ENCODE results near the gene ADAMTS10. TPM values are rescaled to one million over a fixed set of nuclear protein-coding genes. Genes with fewer than 3 reads are reported as not detected.

ADAMTS10 gene
- total RNA-seq, 1 experiment from 2014 or later, result 26.5 TPM

GRCh38 chr19:8596168-8596567, 14.3 kb downstream of the ADAMTS10 start:
- no peak overlapping the region for H3T11ph ChIP-seq (ENCODE audit: low read length)
- no peak overlapping the region for H2BK5ac ChIP-seq (ENCODE audit: insufficient read length, low read length)
- H3K27ac Mint-ChIP-seq, result no peak overlapping the region
- no peak overlapping the region for H2AK5ac ChIP-seq (ENCODE audit: insufficient read length, low read length)
- no peak for DNase-seq
- no peak overlapping the region for H3K9ac ChIP-seq (ENCODE audit: extremely low read depth, insufficient read length, low read length)
- peaks cover 14% of the 10 kb centered on the region for H3K27me3 Mint-ChIP-seq (ENCODE audit: low read depth)
- no peak overlapping the region for H3K4me2 ChIP-seq (ENCODE audit: insufficient read depth, insufficient read length, low read length)
- H3K4ac ChIP-seq (ENCODE audit: low read depth, low read length), result no peak overlapping the region
- H3K36me3 Mint-ChIP-seq (ENCODE audit: insufficient read depth in 1 of 3, low read depth in 3 of 3), result peaks cover 0 to 29% (median 25%) of the 10 kb centered on the region in 3 experiments; a peak in 6 of 7 replicates
- WGBS (ENCODE audit: extremely low coverage, insufficient read length, low lambda C conversion rate), result no CpG with 5 or more reads among the region's 23 CpGs
- H3K4me3 Mint-ChIP-seq, result no peak overlapping the region
- no peak overlapping the region for H3K18ac ChIP-seq (ENCODE audit: insufficient read length, low read depth, low read length)
- no peak overlapping the region for H2BK12ac ChIP-seq (ENCODE audit: insufficient read length, low read depth, low read length)
- no peaks in the 10 kb centered on the region for H3K9me3 ChIP-seq (ENCODE audit: control insufficient read depth, low read depth, low read length)
- H3K79me1 ChIP-seq (ENCODE audit: insufficient read depth, low read depth, low read length, poor library complexity, severe bottlenecking), result no peaks in the 10 kb centered on the region
- H3K23ac ChIP-seq (ENCODE audit: insufficient read length, low read depth, low read length), result no peak overlapping the region
- no peak overlapping the region for H2BK120ac ChIP-seq (ENCODE audit: low read depth, low read length, poor library complexity, severe bottlenecking)
- H3K27ac ChIP-seq (ENCODE audit: insufficient read length, low read depth, low read length), result no peak overlapping the region
- no peak overlapping the region; the same call in 1 of the 2 replicates for H2BK15ac ChIP-seq (ENCODE audit: low read depth, low read length)
- TF ChIP-seq, protein P1, sequence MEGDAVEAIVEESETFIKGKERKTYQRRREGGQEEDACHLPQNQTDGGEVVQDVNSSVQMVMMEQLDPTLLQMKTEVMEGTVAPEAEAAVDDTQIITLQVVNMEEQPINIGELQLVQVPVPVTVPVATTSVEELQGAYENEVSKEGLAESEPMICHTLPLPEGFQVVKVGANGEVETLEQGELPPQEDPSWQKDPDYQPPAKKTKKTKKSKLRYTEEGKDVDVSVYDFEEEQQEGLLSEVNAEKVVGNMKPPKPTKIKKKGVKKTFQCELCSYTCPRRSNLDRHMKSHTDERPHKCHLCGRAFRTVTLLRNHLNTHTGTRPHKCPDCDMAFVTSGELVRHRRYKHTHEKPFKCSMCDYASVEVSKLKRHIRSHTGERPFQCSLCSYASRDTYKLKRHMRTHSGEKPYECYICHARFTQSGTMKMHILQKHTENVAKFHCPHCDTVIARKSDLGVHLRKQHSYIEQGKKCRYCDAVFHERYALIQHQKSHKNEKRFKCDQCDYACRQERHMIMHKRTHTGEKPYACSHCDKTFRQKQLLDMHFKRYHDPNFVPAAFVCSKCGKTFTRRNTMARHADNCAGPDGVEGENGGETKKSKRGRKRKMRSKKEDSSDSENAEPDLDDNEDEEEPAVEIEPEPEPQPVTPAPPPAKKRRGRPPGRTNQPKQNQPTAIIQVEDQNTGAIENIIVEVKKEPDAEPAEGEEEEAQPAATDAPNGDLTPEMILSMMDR (conservative IDR thresholded peaks at IDR 0.05), result no peak
- no peak overlapping the region; the same call in 1 of the 2 replicates for H3K14ac ChIP-seq (ENCODE audit: insufficient read depth, low read length)
- H2AFZ ChIP-seq (ENCODE audit: low read length), result no peak overlapping the region
- H3K23me2 ChIP-seq (ENCODE audit: insufficient read length, low read depth, low read length, poor library complexity, severe bottlenecking), result peaks cover 6% of the 10 kb centered on the region
- peaks cover 12 to 15% of the 10 kb centered on the region in 2 experiments; a peak in 4 of 5 replicates for H3K9me3 Mint-ChIP-seq
- H3K56ac ChIP-seq (ENCODE audit: insufficient read length, low read depth, low read length), result no peak overlapping the region
- H4K91ac ChIP-seq (ENCODE audit: insufficient read length, low read depth, low read length), result no peak overlapping the region
- no peaks in the 10 kb centered on the region for H4K20me1 ChIP-seq (ENCODE audit: control insufficient read depth, insufficient read depth, insufficient read length)
- H3K4me1 ChIP-seq (ENCODE audit: insufficient read depth, low read length), result no peaks in the 10 kb centered on the region
- no peaks in the 10 kb centered on the region for H3K27me3 ChIP-seq (ENCODE audit: insufficient read depth, low read length)
- H4K8ac ChIP-seq (replicated peaks; ENCODE audit: insufficient read length, low read depth, low read length), result no peak overlapping the region
- H2BK20ac ChIP-seq (ENCODE audit: low read depth, low read length, poor library complexity, severe bottlenecking), result no peak overlapping the region
- H4K5ac ChIP-seq (ENCODE audit: insufficient read length, low read depth, low read length), result no peak overlapping the region
- peaks cover 5 to 7% of the 10 kb centered on the region in 2 experiments for H3K4me1 Mint-ChIP-seq
- H3K79me2 ChIP-seq (ENCODE audit: insufficient read depth, low read length), result no peaks in the 10 kb centered on the region

Data from H9 (cell line).